ENCODE measurements around the gene ACOXL. TPM values are rescaled to one million over a fixed set of nuclear protein-coding genes. Genes with fewer than 3 reads are reported as not detected.

ACOXL gene
- total and polyA plus RNA-seq, 5 donors from 2014 or later, result 0.17 TPM; not detected in 4

DNA sequence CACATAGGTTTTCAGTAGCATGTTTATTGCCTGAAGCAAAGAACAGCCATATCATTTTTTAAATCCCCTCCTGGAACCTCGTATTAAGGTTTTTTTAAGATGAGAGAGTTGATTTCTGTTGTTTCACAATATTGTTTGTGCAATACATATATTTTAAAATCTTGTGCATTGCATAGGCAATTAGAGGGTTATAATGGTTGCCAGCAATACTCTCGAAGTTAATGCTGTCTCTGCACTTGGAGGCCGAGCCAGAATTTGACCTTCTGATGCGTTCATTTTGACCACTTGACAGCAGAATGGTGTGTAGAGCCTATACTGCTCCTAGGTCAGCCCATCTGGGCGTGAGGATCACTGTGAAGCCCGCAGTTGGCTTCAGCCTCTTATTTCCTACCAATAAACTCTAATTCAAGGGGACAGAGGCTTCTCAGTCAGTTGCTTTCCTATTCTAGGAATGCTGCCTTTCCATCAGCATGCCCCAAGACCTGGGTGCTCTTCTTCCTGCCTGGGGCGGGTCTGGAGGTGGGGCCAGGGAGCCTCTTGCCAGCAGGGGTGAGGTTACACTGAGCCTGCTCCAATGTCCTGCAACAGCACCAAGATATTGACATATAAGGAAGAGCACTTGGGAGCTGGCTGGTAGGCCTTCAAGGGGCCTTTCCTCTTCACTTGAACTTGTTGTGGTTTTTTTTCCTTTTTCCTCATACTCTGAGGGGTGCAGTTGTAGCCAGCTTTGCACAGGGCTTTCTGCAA lies 297.0 kb downstream of the ACOXL start:
- Histone ChIP-seq H3K4me1 (ENCODE audit: control insufficient read depth, insufficient read depth, low read length, poor library complexity, severe bottlenecking) (no peaks in the 10 kb centered on the region), H3K9me3 (ENCODE audit: control insufficient read depth in 2 of 2, low read length in 2 of 2) (peaks cover 0 to 4% of the 10 kb centered on the region in 2 experiments), H3K27me3 (ENCODE audit: control insufficient read depth, insufficient read depth, low read length) (peaks cover 23% of the 10 kb centered on the region), H3K36me3 (ENCODE audit: control insufficient read depth, insufficient read depth, low read length) (no peaks in the 10 kb centered on the region), H3K27ac (ENCODE audit: insufficient read depth, low read length, poor library complexity, severe bottlenecking) (no peak overlapping the region), H3K4me3 (ENCODE audit: low read depth, low read length) (no peak overlapping the region)
- no peak for ATAC-seq (ENCODE audit: low read depth in 2 of 2)
- H3K27ac Mint-ChIP-seq, result no peak overlapping the region
- H3K9me3 Mint-ChIP-seq, result peaks cover 0 to 2% (median 0%) of the 10 kb centered on the region in 7 donors
- H3K27me3 Mint-ChIP-seq, result peaks cover 50% of the 10 kb centered on the region
- H3K4me1 Mint-ChIP-seq, result peaks cover 0 to 9% (median 4%) of the 10 kb centered on the region in 4 donors
- H3K36me3 Mint-ChIP-seq, result no peaks in the 10 kb centered on the region
- no peak for DNase-seq
- no peak overlapping the region for H3K4me3 Mint-ChIP-seq

DNA sequence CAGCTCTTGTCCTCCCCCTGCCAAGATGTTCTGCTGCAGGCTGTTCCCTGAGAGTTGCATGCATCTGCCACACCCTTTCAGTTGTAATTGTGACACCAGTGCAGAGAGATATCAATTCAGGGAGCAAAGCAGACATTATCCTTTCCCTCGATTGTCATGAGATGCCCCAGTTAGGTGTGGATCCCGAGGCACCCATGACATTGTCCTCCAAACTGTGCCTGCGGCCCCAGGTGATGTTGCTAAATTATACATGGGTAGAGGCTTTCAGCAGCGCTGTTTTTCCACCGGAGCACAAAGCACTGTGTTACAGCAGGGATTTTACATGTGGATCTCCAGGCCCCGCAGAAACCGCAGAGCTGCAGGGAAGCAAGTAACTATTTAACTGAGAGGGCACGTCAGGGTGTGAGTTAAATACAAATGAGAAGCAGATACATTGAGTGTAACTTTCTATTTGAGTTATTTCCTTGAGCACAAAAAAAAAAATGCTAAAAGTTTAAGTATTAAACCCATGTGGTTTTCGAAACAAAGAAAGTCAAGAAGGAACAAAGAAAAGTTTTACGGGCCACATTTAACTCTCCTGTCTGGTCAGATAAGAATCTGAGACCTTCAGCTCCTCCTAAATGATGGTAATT lies 298.0 kb downstream of the ACOXL start:
- Mint-ChIP-seq H3K4me3 (no peak overlapping the region), H3K27ac (no peak overlapping the region), H3K4me1 (peaks cover 0 to 9% (median 4%) of the 10 kb centered on the region in 4 donors), H3K36me3 (no peaks in the 10 kb centered on the region), H3K9me3 (peaks cover 0 to 2% (median 0%) of the 10 kb centered on the region in 7 donors), H3K27me3 (peaks cover 53% of the 10 kb centered on the region)
- H3K4me3 ChIP-seq (ENCODE audit: low read depth, low read length), result no peak overlapping the region
- H3K27me3 ChIP-seq (ENCODE audit: control insufficient read depth, insufficient read depth, low read length), result peaks cover 23% of the 10 kb centered on the region
- peaks cover 0 to 4% of the 10 kb centered on the region in 2 experiments for H3K9me3 ChIP-seq (ENCODE audit: control insufficient read depth in 2 of 2, low read length in 2 of 2)
- no peaks in the 10 kb centered on the region for H3K36me3 ChIP-seq (ENCODE audit: control insufficient read depth, insufficient read depth, low read length)
- no peak overlapping the region for H3K27ac ChIP-seq (ENCODE audit: insufficient read depth, low read length, poor library complexity, severe bottlenecking)
- no peaks in the 10 kb centered on the region for H3K4me1 ChIP-seq (ENCODE audit: control insufficient read depth, insufficient read depth, low read length, poor library complexity, severe bottlenecking)
- DNase-seq, result no peak
- ATAC-seq (ENCODE audit: low read depth in 2 of 2), result no peak

DNA sequence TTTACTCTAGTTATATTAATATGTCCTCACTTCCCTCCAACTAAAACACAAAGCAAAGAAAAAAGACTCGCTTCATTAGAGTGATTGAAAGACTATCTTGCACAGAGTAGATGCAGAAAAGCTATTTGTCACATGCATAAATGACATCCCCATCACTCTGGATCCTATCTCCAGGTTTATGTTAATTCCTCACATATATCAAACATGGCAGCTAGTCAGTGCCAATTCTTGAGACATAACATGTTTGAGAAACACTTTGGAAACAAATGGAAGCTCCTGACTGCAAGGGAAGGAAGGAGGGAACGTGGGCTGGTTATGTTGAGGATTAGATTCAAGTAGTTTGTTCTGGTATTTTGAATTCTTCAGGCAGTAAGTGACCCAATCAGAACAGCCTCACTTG lies 298.6 kb downstream of the ACOXL start:
- Mint-ChIP-seq H3K4me3 (no peak overlapping the region), H3K9me3 (peaks cover 0 to 2% (median 0%) of the 10 kb centered on the region in 7 donors), H3K27ac (no peak overlapping the region), H3K36me3 (no peaks in the 10 kb centered on the region), H3K27me3 (peaks cover 53% of the 10 kb centered on the region), H3K4me1 (peaks cover 0 to 9% (median 4%) of the 10 kb centered on the region in 4 donors)
- DNase-seq, result no peak
- no peaks in the 10 kb centered on the region for H3K4me1 ChIP-seq (ENCODE audit: control insufficient read depth, insufficient read depth, low read length, poor library complexity, severe bottlenecking)
- H3K36me3 ChIP-seq (ENCODE audit: control insufficient read depth, insufficient read depth, low read length), result no peaks in the 10 kb centered on the region
- peaks cover 23% of the 10 kb centered on the region for H3K27me3 ChIP-seq (ENCODE audit: control insufficient read depth, insufficient read depth, low read length)
- H3K4me3 ChIP-seq (ENCODE audit: low read depth, low read length), result no peak overlapping the region
- peaks cover 0 to 4% of the 10 kb centered on the region in 2 experiments for H3K9me3 ChIP-seq (ENCODE audit: control insufficient read depth in 2 of 2, low read length in 2 of 2)
- no peak overlapping the region for H3K27ac ChIP-seq (ENCODE audit: insufficient read depth, low read length, poor library complexity, severe bottlenecking)
- ATAC-seq (ENCODE audit: low read depth in 2 of 2), result no peak

DNA sequence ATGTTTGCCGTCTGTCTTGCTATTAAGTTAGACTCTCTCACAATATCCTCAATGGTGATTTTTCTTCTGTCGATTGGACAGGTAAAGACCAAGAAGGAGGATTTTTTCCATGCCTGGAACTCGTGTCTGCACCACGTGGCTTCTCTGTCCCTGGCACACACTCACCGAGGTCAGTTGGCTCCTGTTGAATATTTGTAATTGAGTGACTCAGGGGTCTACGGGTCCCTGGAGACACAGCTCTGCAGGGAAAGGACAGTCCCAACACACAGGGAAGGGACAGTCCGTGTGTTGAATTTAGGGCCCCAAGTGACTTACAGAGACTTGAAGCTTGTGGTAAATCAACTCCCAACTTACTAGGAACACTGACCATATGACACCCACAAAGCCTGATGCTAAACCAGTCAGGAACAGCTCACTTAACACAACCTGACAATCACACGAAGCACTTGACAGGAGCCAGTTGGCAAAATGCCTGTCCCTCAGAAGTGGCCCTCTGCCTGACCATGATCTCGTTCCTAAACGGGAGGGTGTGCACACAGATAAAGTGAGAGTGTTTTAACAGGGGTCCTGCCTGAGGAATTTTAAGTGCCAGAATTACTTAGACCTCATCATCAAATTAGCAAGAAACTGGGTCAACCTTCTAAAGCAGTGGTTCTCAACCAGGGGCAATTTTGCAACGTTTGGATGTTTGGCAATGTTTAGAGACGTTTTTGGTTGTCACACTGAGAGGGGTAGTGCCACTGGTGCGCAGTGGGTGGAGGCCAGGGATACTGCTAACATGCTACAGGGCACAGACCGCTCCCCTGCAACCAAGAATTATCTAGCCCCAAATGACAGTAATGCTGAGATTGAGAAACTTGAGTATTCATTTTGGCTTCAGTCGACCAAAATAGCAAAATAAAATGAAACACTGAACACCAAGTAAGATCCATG lies 299.4 kb downstream of the ACOXL start:
- Histone ChIP-seq H3K4me1 (ENCODE audit: control insufficient read depth, insufficient read depth, low read length, poor library complexity, severe bottlenecking) (no peaks in the 10 kb centered on the region), H3K36me3 (ENCODE audit: control insufficient read depth, insufficient read depth, low read length) (no peaks in the 10 kb centered on the region), H3K4me3 (ENCODE audit: low read depth, low read length) (no peak overlapping the region), H3K27ac (ENCODE audit: insufficient read depth, low read length, poor library complexity, severe bottlenecking) (no peak overlapping the region), H3K27me3 (ENCODE audit: control insufficient read depth, insufficient read depth, low read length) (peaks cover 21% of the 10 kb centered on the region), H3K9me3 (ENCODE audit: control insufficient read depth in 2 of 2, low read length in 2 of 2) (peaks cover 0 to 4% of the 10 kb centered on the region in 2 experiments)
- H3K36me3 Mint-ChIP-seq, result no peaks in the 10 kb centered on the region
- H3K27me3 Mint-ChIP-seq, result peaks cover 48% of the 10 kb centered on the region
- H3K9me3 Mint-ChIP-seq, result no peaks in the 10 kb centered on the region
- no peak overlapping the region for H3K4me3 Mint-ChIP-seq
- DNase-seq, result no peak
- no peak overlapping the region for H3K27ac Mint-ChIP-seq
- peaks cover 0 to 9% (median 4%) of the 10 kb centered on the region in 4 donors for H3K4me1 Mint-ChIP-seq
- ATAC-seq (ENCODE audit: low read depth in 2 of 2), result no peak

DNA sequence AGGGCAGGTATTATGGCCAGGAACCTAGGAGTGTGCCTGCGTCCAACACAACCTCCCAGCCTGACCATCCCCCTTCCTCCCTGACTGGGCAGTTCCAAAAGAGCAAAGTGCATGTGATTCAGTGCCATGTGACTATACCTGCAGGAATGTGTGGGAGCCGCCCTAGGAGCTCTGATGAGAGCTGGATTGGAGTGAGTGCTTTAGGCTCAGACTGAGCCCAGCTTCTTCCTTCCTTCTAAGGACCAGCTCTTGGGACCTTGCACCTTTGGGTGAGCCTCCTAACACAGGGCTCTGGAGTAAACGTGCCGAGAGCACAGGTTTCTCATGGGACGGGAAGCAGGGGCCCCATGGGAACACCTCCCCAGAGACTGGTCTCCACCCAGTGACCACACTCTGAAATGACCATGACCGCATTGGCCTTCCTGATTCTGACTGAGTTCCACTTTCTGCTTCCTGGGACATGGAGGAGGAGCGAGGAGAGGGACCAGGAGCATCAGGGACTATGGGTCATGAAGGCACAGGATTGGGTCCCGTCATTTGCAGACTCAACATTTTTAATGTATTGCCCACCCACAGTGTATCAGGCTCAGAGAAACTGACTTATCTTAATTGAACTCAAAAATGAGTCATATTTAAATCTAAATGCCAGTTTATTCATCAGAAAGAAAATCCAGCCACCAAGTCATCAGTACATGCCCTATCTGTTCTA lies 300.5 kb downstream of the ACOXL start:
- Mint-ChIP-seq H3K27me3 (peaks cover 53% of the 10 kb centered on the region), H3K9me3 (no peaks in the 10 kb centered on the region)

DNA sequence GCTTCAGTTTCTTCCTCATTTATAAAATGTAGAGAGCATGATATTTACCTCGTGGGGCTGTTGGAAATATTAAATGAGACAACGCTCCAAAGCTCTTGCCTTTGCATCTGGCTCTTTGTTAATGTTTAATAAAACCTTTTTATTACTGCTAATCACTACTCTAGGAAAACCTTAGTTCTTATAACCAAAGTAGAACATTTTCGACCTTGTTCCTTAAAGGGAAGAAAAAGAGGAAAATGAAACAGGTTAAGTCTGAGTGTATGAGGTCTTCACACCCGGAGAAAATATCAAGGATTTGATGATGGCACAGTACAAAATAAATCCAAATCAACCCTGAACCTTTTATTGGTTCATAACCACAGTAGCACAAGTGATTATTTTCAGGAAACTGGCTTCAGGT lies 301.8 kb downstream of the ACOXL start:
- H3K9me3 ChIP-seq (ENCODE audit: control insufficient read depth in 2 of 2, low read length in 2 of 2), result no peaks in the 10 kb centered on the region
- Mint-ChIP-seq H3K4me1 (peaks cover 0 to 13% (median 4%) of the 10 kb centered on the region in 4 donors), H3K36me3 (no peaks in the 10 kb centered on the region), H3K9me3 (no peaks in the 10 kb centered on the region), H3K4me3 (no peak overlapping the region), H3K27ac (no peak overlapping the region), H3K27me3 (peaks cover 51% of the 10 kb centered on the region)
- no peak overlapping the region for H3K27ac ChIP-seq (ENCODE audit: insufficient read depth, low read length, poor library complexity, severe bottlenecking)
- peaks cover 24% of the 10 kb centered on the region for H3K27me3 ChIP-seq (ENCODE audit: control insufficient read depth, insufficient read depth, low read length)
- DNase-seq (no peak), ATAC-seq (ENCODE audit: low read depth in 2 of 2) (no peak)
- H3K4me1 ChIP-seq (ENCODE audit: control insufficient read depth, insufficient read depth, low read length, poor library complexity, severe bottlenecking), result no peaks in the 10 kb centered on the region
- H3K4me3 ChIP-seq (ENCODE audit: low read depth, low read length), result no peak overlapping the region
- no peaks in the 10 kb centered on the region for H3K36me3 ChIP-seq (ENCODE audit: control insufficient read depth, insufficient read depth, low read length)

More for the DNA sequence above, 300.5 kb downstream of the ACOXL start:
- Mint-ChIP-seq H3K4me1 (peaks cover 0 to 10% (median 4%) of the 10 kb centered on the region in 4 donors), H3K36me3 (no peaks in the 10 kb centered on the region), H3K4me3 (no peak overlapping the region), H3K27ac (no peak overlapping the region)
- H3K36me3 ChIP-seq (ENCODE audit: control insufficient read depth, insufficient read depth, low read length), result no peaks in the 10 kb centered on the region
- no peaks in the 10 kb centered on the region for H3K4me1 ChIP-seq (ENCODE audit: control insufficient read depth, insufficient read depth, low read length, poor library complexity, severe bottlenecking)
- no peak overlapping the region for H3K4me3 ChIP-seq (ENCODE audit: low read depth, low read length)
- H3K27ac ChIP-seq (ENCODE audit: insufficient read depth, low read length, poor library complexity, severe bottlenecking), result no peak overlapping the region
- peaks cover 0 to 4% of the 10 kb centered on the region in 2 experiments for H3K9me3 ChIP-seq (ENCODE audit: control insufficient read depth in 2 of 2, low read length in 2 of 2)
- ATAC-seq (ENCODE audit: low read depth in 2 of 2) (no peak), DNase-seq (no peak)
- peaks cover 24% of the 10 kb centered on the region for H3K27me3 ChIP-seq (ENCODE audit: control insufficient read depth, insufficient read depth, low read length)

DNA sequence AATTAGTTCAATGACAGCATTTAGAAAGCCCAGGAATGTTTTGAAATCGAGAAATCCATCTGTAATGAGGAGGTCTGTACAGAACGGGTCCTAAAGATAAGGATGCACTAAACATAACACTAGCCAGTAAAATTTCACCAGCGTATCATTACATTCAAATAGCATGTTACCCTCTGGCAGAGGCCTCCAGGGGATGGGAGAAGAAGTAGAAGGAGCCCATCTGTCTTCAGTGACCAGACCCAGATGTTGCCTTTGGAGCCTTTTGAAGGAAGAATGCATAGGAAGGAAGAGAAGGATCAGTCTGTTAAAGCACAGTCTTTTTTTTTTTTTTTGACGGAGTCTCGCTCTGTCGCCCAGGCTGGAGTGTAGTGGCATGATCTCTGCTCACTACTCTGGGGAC lies 302.2 kb downstream of the ACOXL start:
- Histone ChIP-seq H3K9me3 (ENCODE audit: control insufficient read depth in 2 of 2, low read length in 2 of 2) (no peaks in the 10 kb centered on the region), H3K36me3 (ENCODE audit: control insufficient read depth, insufficient read depth, low read length) (no peaks in the 10 kb centered on the region), H3K4me1 (ENCODE audit: control insufficient read depth, insufficient read depth, low read length, poor library complexity, severe bottlenecking) (no peaks in the 10 kb centered on the region), H3K27me3 (ENCODE audit: control insufficient read depth, insufficient read depth, low read length) (peaks cover 24% of the 10 kb centered on the region), H3K4me3 (ENCODE audit: low read depth, low read length) (no peak overlapping the region), H3K27ac (ENCODE audit: insufficient read depth, low read length, poor library complexity, severe bottlenecking) (no peak overlapping the region)
- Mint-ChIP-seq H3K27me3 (peaks cover 55% of the 10 kb centered on the region), H3K27ac (no peak overlapping the region), H3K4me1 (peaks cover 0 to 13% (median 4%) of the 10 kb centered on the region in 4 donors), H3K9me3 (no peaks in the 10 kb centered on the region), H3K4me3 (no peak overlapping the region), H3K36me3 (no peaks in the 10 kb centered on the region)
- DNase-seq (no peak), ATAC-seq (ENCODE audit: low read depth in 2 of 2) (no peak)
